Measurements from ENCODE around the gene SCRN2. TPM values are rescaled to one million over a fixed set of nuclear protein-coding genes. Genes with fewer than 3 reads are reported as not detected.
A peak's percentile ranks its signal among the peaks of the same experiment; 100 is the strongest.

Gene SCRN2
- total and polyA plus RNA-seq, 2 of the 13 experiments (the other 11 are each of a cell fraction or from before 2014, with no cell fraction given), result 21.7 to 29.5 TPM

GRCh38 chr17:47831003-47831933 lies 9.8 kb downstream of the SCRN2 start, which contains the start of the genes LRRC46 and MRPL10 (continued):
- TF ChIP-seq MYC (CRISPR knock-in tag; IDR thresholded peaks at IDR 0.05; ENCODE audit: borderline replicate concordance) (peak; percentile 80; the same call in 1 of the 2 replicates), RFXAP (CRISPR knock-in tag; IDR thresholded peaks at IDR 0.05; ENCODE audit: borderline replicate concordance) (no peak; the same call in 1 of the 2 replicates), TARDBP (CRISPR knock-in tag; IDR thresholded peaks at IDR 0.05) (peak; percentile 87; the same call in 1 of the 2 replicates), ZNF607 (CRISPR knock-in tag; IDR thresholded peaks at IDR 0.05; ENCODE audit: borderline replicate concordance) (peak; percentile 97), ZNF3 (CRISPR knock-in tag; IDR thresholded peaks at IDR 0.05) (0 out of 2 replicates have a peak, but pooled peaks have one; percentile 11), DR1 (CRISPR knock-in tag; IDR thresholded peaks at IDR 0.05) (peak; percentile 61), FOXO1 (CRISPR knock-in tag; IDR thresholded peaks at IDR 0.05) (peak; percentile 74; the same call in 1 of the 2 replicates), ZNF562 (CRISPR knock-in tag; IDR thresholded peaks at IDR 0.05; ENCODE audit: borderline replicate concordance) (no peak), ZNF451 (CRISPR knock-in tag; IDR thresholded peaks at IDR 0.05) (peak; percentile 89), FOXC1 (CRISPR knock-in tag; IDR thresholded peaks at IDR 0.05; ENCODE audit: borderline replicate concordance) (peak; percentile 44; the same call in 1 of the 2 replicates), ELF1 (CRISPR knock-in tag; IDR thresholded peaks at IDR 0.05) (peak; percentile 96), AGO2 (optimal IDR thresholded peaks at IDR 0.05; ENCODE audit: low read depth, low read length) (peak; percentile 81), ZFAT (CRISPR knock-in tag; conservative IDR thresholded peaks at IDR 0.05) (no peak), HOMEZ (CRISPR knock-in tag; IDR thresholded peaks at IDR 0.05; ENCODE audit: low read depth) (peak; percentile 63), YY1 (IDR thresholded peaks at IDR 0.05; ENCODE audit: insufficient read depth, insufficient replicate concordance, low read depth, low read length) (peak; percentile 94), ZNF543 (CRISPR knock-in tag; IDR thresholded peaks at IDR 0.05) (peak; percentile 72; the same call in 1 of the 2 replicates), RARA (CRISPR knock-in tag; IDR thresholded peaks at IDR 0.05) (0 out of 2 replicates have a peak, but pooled peaks have one; percentile 19), ZNF235 (CRISPR knock-in tag; IDR thresholded peaks at IDR 0.05; ENCODE audit: borderline replicate concordance) (no peak), SRSF9 (IDR thresholded peaks at IDR 0.05; ENCODE audit: borderline replicate concordance, insufficient read depth, low read depth, low read length, poor library complexity, severe bottlenecking) (no peak), THAP9 (CRISPR knock-in tag; IDR thresholded peaks at IDR 0.05; ENCODE audit: borderline replicate concordance) (peak; percentile 95)

All from HepG2 (cell line).